IMR-90 (cell line): ENCODE data around the gene HS3ST5.

ENCODE experiments used
- CEBPB ChIP-seq: IDR thresholded peaks from 2 replicates; pipeline ENCODE4 v1.6.1; 2012; ENCODE audit warnings: low read depth, low read length, improper control_type of control experiment
- MAFK ChIP-seq: IDR thresholded peaks from 2 replicates; pipeline ENCODE4 v1.6.1; 2012; ENCODE audit warnings: low read depth, low read length, improper control_type of control experiment
- MXI1 ChIP-seq: IDR thresholded peaks from 2 replicates; pipeline ENCODE4 v1.6.1; 2012; ENCODE audit warnings: low read depth, mild to moderate bottlenecking, low read length, moderate library complexity, borderline replicate concordance
- POLR2A ChIP-seq: IDR thresholded peaks from 2 replicates; pipeline ENCODE4 v1.6.1; 2012; ENCODE audit warnings: mild to moderate bottlenecking, low read depth, low read length
- RAD21 ChIP-seq: IDR thresholded peaks from 2 replicates; pipeline ENCODE4 v1.6.1; 2012; ENCODE audit warnings: low read length, improper control_type of control experiment
- RCOR1 ChIP-seq: IDR thresholded peaks from 2 replicates; pipeline ENCODE4 v1.6.1; 2012; ENCODE audit warnings: mild to moderate bottlenecking, low read length, improper control_type of control experiment; ENCODE audit not compliant: insufficient replicate concordance
- RFX5 ChIP-seq: IDR thresholded peaks from 2 replicates; pipeline ENCODE4 v1.8.0; 2012; ENCODE audit warnings: low read depth, mild to moderate bottlenecking, low read length, moderate library complexity
- TF ChIP-seq, protein P1 (sequence below): conservative IDR thresholded peaks from 2 replicates; pipeline ENCODE4 v1.5.1; 2012; ENCODE audit warnings: mild to moderate bottlenecking, low read depth, low read length, improper control_type of control experiment
- TF ChIP-seq, protein P2 (sequence below): fragments of 150-350 bp; IDR thresholded peaks from 2 replicates; pipeline ENCODE4 v1.6.1; 2017; ENCODE audit warnings: mild to moderate bottlenecking, antibody characterized with exemption, low read length, low read depth
- TF ChIP-seq, protein P3 (sequence below): fragments of 150-350 bp; IDR thresholded peaks from 2 replicates; pipeline ENCODE4 v1.6.1; 2016; ENCODE audit warnings: low read depth, mild to moderate bottlenecking, low read length, moderate library complexity, borderline replicate concordance

DNA sequence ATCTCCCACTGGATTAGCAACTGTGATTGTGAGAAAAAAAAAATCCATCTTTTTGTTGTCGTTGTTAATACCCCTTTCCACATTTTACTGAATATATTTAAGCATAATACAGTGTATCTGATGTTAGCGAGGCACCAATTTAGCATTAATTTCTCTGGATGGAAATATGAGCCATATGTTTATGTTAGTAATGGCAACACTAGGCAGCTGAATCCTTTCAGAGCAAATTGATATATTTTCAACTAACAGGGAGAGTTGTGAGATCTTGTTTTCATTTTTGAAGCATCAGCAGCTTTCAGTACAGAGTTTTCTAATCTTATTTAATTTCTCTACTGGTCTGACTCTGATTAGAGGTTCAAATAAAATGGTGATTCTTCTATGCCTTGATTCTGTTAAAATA lies 287.1 kb downstream of the HS3ST5 start:
- TF ChIP-seq POLR2A (no peak), RAD21 (no peak), MAFK (no peak), RCOR1 (no peak), MXI1 (no peak), CEBPB (no peak), RFX5 (no peak)
- TF ChIP-seq, protein P1, sequence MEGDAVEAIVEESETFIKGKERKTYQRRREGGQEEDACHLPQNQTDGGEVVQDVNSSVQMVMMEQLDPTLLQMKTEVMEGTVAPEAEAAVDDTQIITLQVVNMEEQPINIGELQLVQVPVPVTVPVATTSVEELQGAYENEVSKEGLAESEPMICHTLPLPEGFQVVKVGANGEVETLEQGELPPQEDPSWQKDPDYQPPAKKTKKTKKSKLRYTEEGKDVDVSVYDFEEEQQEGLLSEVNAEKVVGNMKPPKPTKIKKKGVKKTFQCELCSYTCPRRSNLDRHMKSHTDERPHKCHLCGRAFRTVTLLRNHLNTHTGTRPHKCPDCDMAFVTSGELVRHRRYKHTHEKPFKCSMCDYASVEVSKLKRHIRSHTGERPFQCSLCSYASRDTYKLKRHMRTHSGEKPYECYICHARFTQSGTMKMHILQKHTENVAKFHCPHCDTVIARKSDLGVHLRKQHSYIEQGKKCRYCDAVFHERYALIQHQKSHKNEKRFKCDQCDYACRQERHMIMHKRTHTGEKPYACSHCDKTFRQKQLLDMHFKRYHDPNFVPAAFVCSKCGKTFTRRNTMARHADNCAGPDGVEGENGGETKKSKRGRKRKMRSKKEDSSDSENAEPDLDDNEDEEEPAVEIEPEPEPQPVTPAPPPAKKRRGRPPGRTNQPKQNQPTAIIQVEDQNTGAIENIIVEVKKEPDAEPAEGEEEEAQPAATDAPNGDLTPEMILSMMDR, result no peak
- TF ChIP-seq, protein P2, sequence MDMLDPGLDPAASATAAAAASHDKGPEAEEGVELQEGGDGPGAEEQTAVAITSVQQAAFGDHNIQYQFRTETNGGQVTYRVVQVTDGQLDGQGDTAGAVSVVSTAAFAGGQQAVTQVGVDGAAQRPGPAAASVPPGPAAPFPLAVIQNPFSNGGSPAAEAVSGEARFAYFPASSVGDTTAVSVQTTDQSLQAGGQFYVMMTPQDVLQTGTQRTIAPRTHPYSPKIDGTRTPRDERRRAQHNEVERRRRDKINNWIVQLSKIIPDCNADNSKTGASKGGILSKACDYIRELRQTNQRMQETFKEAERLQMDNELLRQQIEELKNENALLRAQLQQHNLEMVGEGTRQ, result no peak
- TF ChIP-seq, protein P3, sequence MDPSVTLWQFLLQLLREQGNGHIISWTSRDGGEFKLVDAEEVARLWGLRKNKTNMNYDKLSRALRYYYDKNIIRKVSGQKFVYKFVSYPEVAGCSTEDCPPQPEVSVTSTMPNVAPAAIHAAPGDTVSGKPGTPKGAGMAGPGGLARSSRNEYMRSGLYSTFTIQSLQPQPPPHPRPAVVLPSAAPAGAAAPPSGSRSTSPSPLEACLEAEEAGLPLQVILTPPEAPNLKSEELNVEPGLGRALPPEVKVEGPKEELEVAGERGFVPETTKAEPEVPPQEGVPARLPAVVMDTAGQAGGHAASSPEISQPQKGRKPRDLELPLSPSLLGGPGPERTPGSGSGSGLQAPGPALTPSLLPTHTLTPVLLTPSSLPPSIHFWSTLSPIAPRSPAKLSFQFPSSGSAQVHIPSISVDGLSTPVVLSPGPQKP, result no peak
